AG04449 (cell line): ENCODE results near the gene RNASE7.

Experiments
- CTCF ChIA-PET: fragments of 350-600 bp; formaldehyde crosslinking; extraction: SDS; loops from one replicate; lab custom pipeline; 2021; ENCODE audit warnings: antibody characterized with exemption; lab: Yijun Ruan, JAX
- POLR2A ChIA-PET: fragments of 400-600, 350-600 bp; formaldehyde crosslinking; extraction: SDS; loops from one replicate; lab custom pipeline; 2020; ENCODE audit warnings: antibody characterized with exemption, inconsistent platforms; lab: Yijun Ruan, JAX
- DNase-seq: peaks from one replicate; pipeline ENCODE4 v3.0.0-alpha.2; 2010; ENCODE audit warnings: low read depth, low spot score
- H3K4me3 ChIP-seq: 2 replicates; pipeline ENCODE4 v1.5.1; 2011; ENCODE audit warnings: low read depth, mild to moderate bottlenecking, control low read depth, low read length
- TF ChIP-seq, protein P1 (sequence below): IDR thresholded peaks from one replicate; pipeline ENCODE4 v1.5.1; 2011; ENCODE audit warnings: mild to moderate bottlenecking, moderate library complexity, low read length, control low read depth, inconsistent platforms; ENCODE audit not compliant: insufficient read depth; ENCODE audit errors: missing control alignments

The RNASE7 gene

DNA sequence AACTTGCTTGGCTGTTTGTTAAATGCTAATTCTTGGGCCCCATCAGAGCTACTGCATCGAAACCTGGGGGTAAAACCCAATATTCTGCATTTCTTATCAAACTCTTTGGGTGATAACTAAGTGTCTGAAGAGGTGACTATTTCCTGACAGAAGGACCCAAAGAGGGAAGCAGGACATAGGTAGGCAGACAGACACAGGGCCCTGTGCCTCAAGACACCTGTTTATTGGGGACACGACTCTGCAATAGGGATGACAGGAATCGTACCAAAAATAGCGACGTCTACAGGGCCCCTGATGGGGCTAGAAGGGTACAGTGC lies 47.7 kb downstream of the RNASE7 start:
- POLR2A ChIA-PET: interaction anchor here (0.9 to 2.0 kb wide), 2 partner anchors 18 to 42 kb away, joined by 3 to 8 read pairs; no protein-coding TSS in a partner anchor
- no peak for DNase-seq
- TF ChIP-seq, protein P1, sequence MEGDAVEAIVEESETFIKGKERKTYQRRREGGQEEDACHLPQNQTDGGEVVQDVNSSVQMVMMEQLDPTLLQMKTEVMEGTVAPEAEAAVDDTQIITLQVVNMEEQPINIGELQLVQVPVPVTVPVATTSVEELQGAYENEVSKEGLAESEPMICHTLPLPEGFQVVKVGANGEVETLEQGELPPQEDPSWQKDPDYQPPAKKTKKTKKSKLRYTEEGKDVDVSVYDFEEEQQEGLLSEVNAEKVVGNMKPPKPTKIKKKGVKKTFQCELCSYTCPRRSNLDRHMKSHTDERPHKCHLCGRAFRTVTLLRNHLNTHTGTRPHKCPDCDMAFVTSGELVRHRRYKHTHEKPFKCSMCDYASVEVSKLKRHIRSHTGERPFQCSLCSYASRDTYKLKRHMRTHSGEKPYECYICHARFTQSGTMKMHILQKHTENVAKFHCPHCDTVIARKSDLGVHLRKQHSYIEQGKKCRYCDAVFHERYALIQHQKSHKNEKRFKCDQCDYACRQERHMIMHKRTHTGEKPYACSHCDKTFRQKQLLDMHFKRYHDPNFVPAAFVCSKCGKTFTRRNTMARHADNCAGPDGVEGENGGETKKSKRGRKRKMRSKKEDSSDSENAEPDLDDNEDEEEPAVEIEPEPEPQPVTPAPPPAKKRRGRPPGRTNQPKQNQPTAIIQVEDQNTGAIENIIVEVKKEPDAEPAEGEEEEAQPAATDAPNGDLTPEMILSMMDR: no peak
- CTCF ChIA-PET: interaction anchor here (1.1 to 12.7 kb wide), 14 partner anchors 8 to 116 kb away, joined by 3 to 163 read pairs (median 16); partner anchors contain the start of genes ARHGEF40, RNASE7, RNASE8 and TMEM253
- H3K4me3 ChIP-seq: no peak overlapping the region

DNA sequence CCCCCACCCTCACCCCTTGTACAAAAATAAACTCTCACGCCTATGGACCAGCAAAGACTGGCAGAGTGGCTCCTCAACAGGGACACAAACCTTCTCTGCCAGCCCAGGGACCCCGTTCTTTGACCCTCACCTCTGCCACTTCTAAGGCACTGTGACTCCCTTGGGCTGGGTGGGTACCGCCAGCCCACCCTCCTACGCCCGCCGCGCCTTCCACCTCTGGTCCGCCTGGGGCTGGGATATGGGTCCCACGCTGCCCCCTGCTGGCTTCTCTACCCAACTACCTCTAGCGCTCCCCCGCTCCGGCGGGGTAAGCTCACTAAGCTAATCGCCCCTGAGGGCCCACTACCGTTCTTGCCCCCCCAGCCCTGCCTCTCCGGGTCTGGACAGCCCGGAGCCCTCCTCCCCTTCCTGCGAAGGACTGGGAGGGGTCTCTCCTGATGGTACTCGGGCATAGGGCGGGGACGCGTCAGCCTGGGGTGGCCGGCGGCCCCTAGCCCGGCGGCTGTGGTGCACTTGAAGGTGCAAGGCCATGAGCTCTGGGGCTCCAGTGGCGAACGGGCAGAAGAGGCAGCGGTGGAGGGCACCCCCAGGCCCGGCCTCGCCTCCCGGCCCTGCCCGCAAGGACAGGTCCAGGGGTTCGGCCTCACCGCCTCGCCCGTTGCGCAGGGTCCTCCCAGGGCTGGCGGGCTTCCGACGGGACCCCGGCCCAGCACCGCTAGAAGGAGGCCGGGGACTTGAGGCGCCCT lies 48.2 kb downstream of the RNASE7 start:
- TF ChIP-seq, protein P1: peak; percentile 46
- POLR2A ChIA-PET: interaction anchor here (0.9 to 2.0 kb wide), 2 partner anchors 19 to 43 kb away, joined by 3 to 8 read pairs; no protein-coding TSS in a partner anchor
- no peak overlapping the region for H3K4me3 ChIP-seq
- DNase-seq: no peak
- CTCF ChIA-PET: interaction anchor here (0.8 to 12.7 kb wide), 12 partner anchors 9 to 117 kb away, joined by 3 to 163 read pairs (median 5); partner anchors contain the start of genes ARHGEF40, RNASE8 and TMEM253

DNA sequence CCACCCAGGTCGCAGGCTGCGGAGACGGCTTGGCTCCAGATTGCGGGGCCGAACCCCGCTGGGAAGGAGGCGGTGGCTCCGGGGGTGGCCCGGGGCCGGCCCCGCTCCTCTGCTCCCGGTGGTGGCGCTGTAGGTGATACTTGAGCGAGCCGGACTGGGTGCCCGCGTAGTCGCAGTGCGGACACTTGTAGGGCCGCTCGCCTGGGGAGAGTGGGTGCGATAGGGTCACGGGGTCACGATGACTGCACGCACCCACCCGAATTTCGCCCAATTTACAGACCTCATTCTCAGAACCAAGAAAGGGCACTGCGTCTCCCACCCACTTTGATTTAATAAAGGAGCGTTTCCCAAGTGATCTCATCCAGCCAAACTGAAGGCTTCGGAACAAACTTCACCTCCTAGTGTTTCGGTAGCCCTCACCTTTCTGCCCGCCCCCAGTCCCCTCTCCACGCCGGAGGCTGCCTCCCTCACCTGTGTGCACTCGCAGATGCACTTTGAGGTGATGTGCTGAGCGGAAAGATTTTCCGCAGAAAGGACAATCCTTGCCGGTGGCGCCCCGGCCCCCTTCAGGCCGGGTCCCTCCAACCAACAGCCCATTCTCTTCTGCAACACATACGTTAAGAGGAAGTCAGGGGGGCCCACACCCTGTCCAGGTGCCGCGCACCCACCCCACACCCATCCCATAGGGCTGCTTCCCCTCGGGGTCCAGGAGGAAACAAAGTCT lies 48.9 kb downstream of the RNASE7 start:
- no peak for DNase-seq
- TF ChIP-seq, protein P1: no peak
- ChIA-PET POLR2A (interaction anchor here (0.9 to 3.4 kb wide), 3 partner anchors 19 to 44 kb away, joined by 3 to 25 read pairs (median 8); partner anchors contain the start of gene ARHGEF40), CTCF (interaction anchor here (0.8 to 12.7 kb wide), 24 partner anchors 10 to 119 kb away, joined by 3 to 325 read pairs (median 29); partner anchors contain the start of genes ARHGEF40, RNASE13, RNASE7 and TMEM253)
- no peak overlapping the region for H3K4me3 ChIP-seq

DNA sequence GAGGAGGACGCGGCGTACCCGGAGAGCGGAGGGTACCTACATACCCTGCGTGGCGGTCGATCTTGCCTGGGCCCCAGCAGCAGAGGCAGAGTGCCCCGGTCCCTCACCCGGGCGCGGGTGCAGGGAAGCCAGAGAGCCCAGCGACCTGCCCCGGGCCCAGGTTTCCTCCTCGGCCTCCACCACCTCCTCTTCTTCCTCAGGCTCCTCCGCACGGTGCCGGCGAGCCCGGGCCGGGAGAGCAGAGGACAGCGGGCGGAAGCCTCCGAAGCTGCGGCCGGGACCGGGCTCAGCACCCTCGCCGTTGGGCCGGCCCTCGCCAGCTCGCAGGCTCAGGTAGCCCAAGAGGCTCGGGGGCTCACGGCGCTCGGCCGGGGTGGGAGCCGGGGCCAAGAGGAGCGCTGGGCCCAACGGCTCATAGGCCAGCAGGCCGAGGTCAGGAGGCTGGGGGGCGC lies 49.7 kb downstream of the RNASE7 start:
- ChIA-PET CTCF (interaction anchor here (0.8 to 7.8 kb wide), 31 partner anchors 11 to 120 kb away, joined by 3 to 325 read pairs (median 9); partner anchors contain the start of genes ARHGEF40, RNASE13, RNASE7 and SLC39A2), POLR2A (interaction anchor here (0.8 to 3.4 kb wide), 3 partner anchors 13 to 77 kb away, joined by 3 to 25 read pairs (median 3); partner anchors contain the start of gene ARHGEF40)
- DNase-seq: no peak
- TF ChIP-seq, protein P1: no peak
- no peak overlapping the region for H3K4me3 ChIP-seq

DNA sequence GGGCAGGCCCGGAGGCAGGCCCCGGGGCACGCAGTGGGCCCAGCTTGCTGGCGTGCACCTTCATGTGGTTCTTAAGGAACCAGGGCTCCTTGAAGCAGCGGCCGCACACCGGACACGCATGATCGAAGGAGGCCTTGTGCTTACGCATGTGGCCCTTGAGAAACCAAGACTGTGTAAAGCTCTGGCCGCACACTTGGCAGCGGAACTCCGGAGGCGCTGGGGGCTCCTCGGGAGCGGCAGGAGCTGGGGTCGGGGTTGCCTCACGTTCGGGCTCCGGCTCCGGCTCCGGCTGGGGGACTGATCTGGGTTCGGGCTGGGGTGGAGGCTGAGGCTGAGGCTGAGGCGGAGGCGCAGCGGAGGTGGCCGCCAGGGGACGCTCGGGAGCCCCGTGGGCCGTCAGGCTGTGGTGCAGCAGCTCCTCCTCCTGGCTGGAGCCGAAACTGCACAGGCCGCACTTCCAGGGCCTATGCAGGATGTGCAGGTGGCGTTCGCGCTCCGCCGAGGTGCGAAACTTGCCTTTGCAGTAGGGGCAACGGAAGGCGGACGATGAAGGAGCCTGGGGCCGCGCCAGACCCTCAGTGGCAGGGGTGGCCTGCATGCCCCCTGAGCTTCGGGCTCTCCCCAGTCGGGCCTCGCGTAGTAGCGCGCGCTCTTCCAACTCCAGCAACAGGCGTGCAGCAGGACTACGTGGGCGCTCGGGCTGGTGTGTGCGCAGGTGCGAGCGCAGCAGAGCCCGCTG lies 50.3 kb downstream of the RNASE7 start:
- TF ChIP-seq, protein P1: peak; percentile 100
- H3K4me3 ChIP-seq: no peak overlapping the region
- no peak for DNase-seq
- ChIA-PET CTCF (interaction anchor here (0.8 to 7.8 kb wide), 34 partner anchors 12 to 233 kb away, joined by 3 to 325 read pairs (median 9); partner anchors contain the start of genes ARHGEF40, RNASE13, RNASE7 and SLC39A2), POLR2A (interaction anchor here (0.8 to 3.4 kb wide), 3 partner anchors 12 to 78 kb away, joined by 3 to 25 read pairs (median 3); partner anchors contain the start of gene ARHGEF40)
